ENCODE measurements around the gene EPO.

DNA sequence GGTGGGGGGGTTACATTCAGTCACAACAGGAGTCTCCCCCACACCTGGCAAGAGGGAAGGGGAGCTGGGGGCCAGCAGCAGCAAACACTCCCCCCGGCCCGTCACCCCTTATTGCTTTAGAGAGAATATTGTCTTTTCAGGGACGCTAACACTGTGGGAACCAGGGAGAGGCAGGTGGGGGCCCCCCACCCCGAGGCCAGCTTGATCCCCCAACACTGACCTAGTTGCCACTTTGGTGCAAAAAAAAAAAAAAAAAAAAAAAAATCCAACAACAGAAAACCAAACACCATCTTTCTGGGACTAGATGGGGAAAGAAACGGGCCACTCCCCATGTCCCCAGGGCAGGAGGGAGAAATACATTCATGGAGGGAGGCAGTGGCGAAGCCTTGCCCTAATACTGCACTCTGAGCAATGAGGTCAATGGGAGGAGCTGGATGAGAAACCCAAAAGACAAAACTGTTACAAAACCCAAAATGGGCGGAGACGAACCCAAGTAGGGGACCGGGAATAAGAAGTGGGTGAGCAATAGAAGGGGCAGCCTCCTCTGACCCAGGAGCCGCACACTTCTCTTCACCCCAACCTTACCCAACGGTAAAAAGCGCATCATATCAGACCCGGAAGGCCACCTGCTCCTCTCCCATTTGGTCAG is 40.2 kb upstream of the EPO start:
- TF ChIP-seq, protein P1, sequence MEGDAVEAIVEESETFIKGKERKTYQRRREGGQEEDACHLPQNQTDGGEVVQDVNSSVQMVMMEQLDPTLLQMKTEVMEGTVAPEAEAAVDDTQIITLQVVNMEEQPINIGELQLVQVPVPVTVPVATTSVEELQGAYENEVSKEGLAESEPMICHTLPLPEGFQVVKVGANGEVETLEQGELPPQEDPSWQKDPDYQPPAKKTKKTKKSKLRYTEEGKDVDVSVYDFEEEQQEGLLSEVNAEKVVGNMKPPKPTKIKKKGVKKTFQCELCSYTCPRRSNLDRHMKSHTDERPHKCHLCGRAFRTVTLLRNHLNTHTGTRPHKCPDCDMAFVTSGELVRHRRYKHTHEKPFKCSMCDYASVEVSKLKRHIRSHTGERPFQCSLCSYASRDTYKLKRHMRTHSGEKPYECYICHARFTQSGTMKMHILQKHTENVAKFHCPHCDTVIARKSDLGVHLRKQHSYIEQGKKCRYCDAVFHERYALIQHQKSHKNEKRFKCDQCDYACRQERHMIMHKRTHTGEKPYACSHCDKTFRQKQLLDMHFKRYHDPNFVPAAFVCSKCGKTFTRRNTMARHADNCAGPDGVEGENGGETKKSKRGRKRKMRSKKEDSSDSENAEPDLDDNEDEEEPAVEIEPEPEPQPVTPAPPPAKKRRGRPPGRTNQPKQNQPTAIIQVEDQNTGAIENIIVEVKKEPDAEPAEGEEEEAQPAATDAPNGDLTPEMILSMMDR (conservative IDR thresholded peaks at IDR 0.05): no peak
- no peak for TF ChIP-seq EZH2 (IDR thresholded peaks at IDR 0.05; ENCODE audit: low read depth)
